Measurements from ENCODE around the gene DAB1. TPM values are rescaled to one million over a fixed set of nuclear protein-coding genes. Genes with fewer than 3 reads are reported as not detected.

The DAB1 gene
- polyA plus RNA-seq, 1 donor from 2014 or later, result 11.4 TPM

GRCh38 chr1:56965916-56966697, 457.8 kb downstream of the DAB1 start, which contains the start of gene C8B:
C8B (minus strand) TSS chr1:56966015; CDS start chr1:56965948, 67 bp downstream.
- H3K4me3 ChIP-seq (ENCODE audit: low read length), result no peak within 1 kb of the TSS
- no peak within 1 kb of the TSS for H3K4me2 ChIP-seq (ENCODE audit: low read length)
- H4K20me1 ChIP-seq (ENCODE audit: insufficient read depth), result no peaks in the 10 kb centered on the region
- H3K36me3 ChIP-seq (ENCODE audit: insufficient read depth, low read length), result no peaks in the 10 kb centered on the region
- no peak within 1 kb of the TSS for H2AFZ ChIP-seq (ENCODE audit: low read depth, low read length)
- H3K9me3 ChIP-seq (ENCODE audit: low read length), result no peaks in the 10 kb centered on the region
- no peaks in the 10 kb centered on the region for H3K79me2 ChIP-seq (replicated peaks; ENCODE audit: insufficient read depth, low read length)
- H3F3A ChIP-seq (ENCODE audit: insufficient read depth, low read length, poor library complexity, severe bottlenecking), result no peaks in the 10 kb centered on the region
- H3K27me3 ChIP-seq (ENCODE audit: insufficient read depth, low read depth, low read length), result no peaks in the 10 kb centered on the region
- H3K27ac ChIP-seq (ENCODE audit: low read length), result no peak within 1 kb of the TSS
- TF ChIP-seq EP300 (conservative IDR thresholded peaks at IDR 0.05; ENCODE audit: poor library complexity, severe bottlenecking), result no peak
- TF ChIP-seq REST (IDR thresholded peaks at IDR 0.05; ENCODE audit: borderline replicate concordance), result no peak
- TF ChIP-seq CTCF (IDR thresholded peaks at IDR 0.05; ENCODE audit: poor library complexity, severe bottlenecking), result no peak
- no peak for TF ChIP-seq RAD21 (conservative IDR thresholded peaks at IDR 0.05)
- TF ChIP-seq EZH2 (IDR thresholded peaks at IDR 0.05; ENCODE audit: borderline replicate concordance, insufficient read depth, low read length, poor library complexity, severe bottlenecking), result no peak
- TF ChIP-seq MXI1 (conservative IDR thresholded peaks at IDR 0.05; ENCODE audit: poor library complexity, severe bottlenecking), result no peak
- H3K9ac ChIP-seq (ENCODE audit: low read length), result no peak within 1 kb of the TSS
- H3K9me2 ChIP-seq (ENCODE audit: insufficient read depth, low read length), result no peaks in the 10 kb centered on the region

- TF ChIP-seq EP300 (conservative IDR thresholded peaks at IDR 0.05; ENCODE audit: poor library complexity, severe bottlenecking), result no peak
- no peak for TF ChIP-seq REST (IDR thresholded peaks at IDR 0.05; ENCODE audit: borderline replicate concordance)
- no peak for TF ChIP-seq TAF1 (IDR thresholded peaks at IDR 0.05; ENCODE audit: low read depth)
- no peak for TF ChIP-seq RAD21 (conservative IDR thresholded peaks at IDR 0.05)
- TF ChIP-seq SMC3 (conservative IDR thresholded peaks at IDR 0.05; ENCODE audit: poor library complexity), result no peak
- no peak for TF ChIP-seq CTCF (IDR thresholded peaks at IDR 0.05; ENCODE audit: poor library complexity, severe bottlenecking)
- no peak for TF ChIP-seq EZH2 (IDR thresholded peaks at IDR 0.05; ENCODE audit: borderline replicate concordance, insufficient read depth, low read length, poor library complexity, severe bottlenecking)
- no peak for TF ChIP-seq POLR2AphosphoS5 (IDR thresholded peaks at IDR 0.05)
- TF ChIP-seq MXI1 (conservative IDR thresholded peaks at IDR 0.05; ENCODE audit: poor library complexity, severe bottlenecking), result no peak
- H3K27ac ChIP-seq (ENCODE audit: low read length), result no peak overlapping the region
- H3K9me3 ChIP-seq (ENCODE audit: low read length), result no peaks in the 10 kb centered on the region
- no peaks in the 10 kb centered on the region for H4K20me1 ChIP-seq (ENCODE audit: insufficient read depth)
- no peaks in the 10 kb centered on the region for H3K79me2 ChIP-seq (replicated peaks; ENCODE audit: insufficient read depth, low read length)
- no peak overlapping the region for H3K4me3 ChIP-seq (ENCODE audit: low read length)
- H3K27me3 ChIP-seq (ENCODE audit: insufficient read depth, low read depth, low read length), result no peaks in the 10 kb centered on the region
- H3K9ac ChIP-seq (ENCODE audit: low read length), result no peak overlapping the region
- no peaks in the 10 kb centered on the region for H3K9me2 ChIP-seq (ENCODE audit: insufficient read depth, low read length)
- H3F3A ChIP-seq (ENCODE audit: insufficient read depth, low read length, poor library complexity, severe bottlenecking), result no peaks in the 10 kb centered on the region
- no peak overlapping the region for H2AFZ ChIP-seq (ENCODE audit: low read depth, low read length)
- no peaks in the 10 kb centered on the region for H3K36me3 ChIP-seq (ENCODE audit: insufficient read depth, low read length)
- no peak overlapping the region for H3K4me2 ChIP-seq (ENCODE audit: low read length)
Measured at GRCh38 chr1:56965191-56965590, 458.7 kb downstream of the DAB1 start.

Measured in neural cell (in vitro differentiated cells).